CD4-positive, alpha-beta T cell treated with Interferon alpha-2 for 1 hour (primary cell): ENCODE data around the gene PIR.
A peak's percentile ranks its signal among the peaks of the same experiment; 100 is the strongest.

Source experiments
- DNase-seq, 2 donors: peaks; one replicate each; pipeline ENCODE4 v3.0.0-alpha.2; 2020 to 2022

PIR gene

GRCh38 chrX:15475486-15475885, 17.6 kb downstream of the PIR start:
- no peak for DNase-seq

- no peak for DNase-seq
Measured at GRCh38 chrX:15475021-15475420, 18.1 kb downstream of the PIR start.

- no peak for DNase-seq
Measured at GRCh38 chrX:15474028-15474427, 19.1 kb downstream of the PIR start.

GRCh38 chrX:15472531-15472930, 20.6 kb downstream of the PIR start:
- no peak for DNase-seq

- peak; percentile 48 to 55 for DNase-seq
Measured at GRCh38 chrX:15471028-15471427, 22.1 kb downstream of the PIR start.

GRCh38 chrX:15469613-15470012, 23.5 kb downstream of the PIR start:
- no peak for DNase-seq

GRCh38 chrX:15468036-15468435, 25.1 kb downstream of the PIR start:
- DNase-seq = no peak

GRCh38 chrX:15465896-15466651, 27.1 kb downstream of the PIR start:
- no peak for DNase-seq

DNA sequence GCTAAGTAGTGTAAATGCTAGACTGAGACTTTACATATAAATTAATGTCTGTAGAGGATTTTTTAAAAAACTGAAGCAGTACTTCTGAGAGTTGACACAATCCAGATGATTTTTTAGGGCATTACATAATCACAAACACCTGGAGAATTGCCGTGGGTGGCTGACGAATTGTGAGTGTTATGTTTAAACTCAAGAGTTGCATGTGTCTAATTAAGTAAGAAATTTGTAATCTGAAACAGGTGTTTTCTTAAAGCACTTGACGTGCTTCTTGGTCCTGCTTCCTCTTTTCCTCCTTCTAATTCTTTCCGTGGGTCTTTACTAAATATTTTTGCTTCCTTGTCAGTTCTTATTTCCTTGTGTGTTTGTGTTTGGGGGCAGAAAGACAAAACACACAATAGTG, 27.8 kb downstream of the PIR start:
- no peak for DNase-seq

- no peak for DNase-seq
Measured at GRCh38 chrX:15464704-15465103, 28.4 kb downstream of the PIR start.

GRCh38 chrX:15451913-15452312, 41.2 kb downstream of the PIR start:
- DNase-seq = no peak

DNA sequence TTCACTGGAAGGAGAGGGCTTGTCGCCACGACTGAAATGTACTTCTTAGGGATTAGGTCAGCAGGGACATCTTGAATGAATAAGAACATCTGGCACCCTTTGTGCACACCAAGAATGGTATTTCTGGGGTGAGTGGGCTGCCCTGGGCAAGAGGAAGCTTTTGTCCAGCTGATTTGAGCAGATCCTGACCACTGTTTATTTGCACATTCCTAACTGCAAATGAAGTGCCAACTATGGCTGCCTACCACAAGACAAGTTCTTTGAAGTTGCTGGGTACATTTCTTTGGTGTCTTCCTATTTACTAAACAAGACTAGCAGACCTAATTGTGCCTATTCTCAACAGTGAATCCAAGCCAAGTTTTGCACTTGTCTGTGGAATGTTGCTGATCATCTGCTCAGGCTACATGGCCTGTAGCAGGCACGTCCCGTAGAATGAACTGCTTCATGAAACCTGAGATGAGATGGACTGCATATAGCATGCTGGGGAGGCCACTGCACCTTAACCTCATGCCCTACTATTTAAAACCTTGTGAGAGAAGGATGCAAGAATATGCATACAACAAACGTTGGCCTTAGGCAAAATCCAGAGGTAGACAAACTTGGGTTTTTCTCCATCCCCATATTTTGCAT, 45.0 kb downstream of the PIR start:
- no peak for DNase-seq

GRCh38 chrX:15441464-15441863, 51.7 kb downstream of the PIR start:
- DNase-seq = no peak

- DNase-seq = no peak
Measured at GRCh38 chrX:15438332-15438731, 54.8 kb downstream of the PIR start.

DNA sequence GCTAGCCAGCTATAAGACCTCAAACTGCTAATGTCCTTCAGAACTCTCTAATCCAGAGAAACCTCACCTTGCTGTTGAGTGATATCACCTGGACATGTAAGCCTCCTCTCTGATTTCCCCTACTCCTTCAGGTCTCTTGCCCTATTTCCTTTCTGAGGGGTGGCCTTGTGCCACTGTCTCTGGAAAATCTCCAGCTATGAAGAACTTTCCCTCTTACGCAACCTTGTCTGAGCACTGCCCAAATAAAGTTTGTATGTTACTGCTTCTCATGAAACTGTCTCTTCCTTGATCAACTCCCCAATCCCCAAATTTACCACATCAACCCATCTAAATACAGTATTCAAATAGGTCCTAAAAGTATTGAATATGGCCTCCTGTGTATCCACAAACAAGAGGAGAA, 55.4 kb downstream of the PIR start:
- DNase-seq = no peak

GRCh38 chrX:15435836-15436619, 57.1 kb downstream of the PIR start:
- no peak for DNase-seq

DNA sequence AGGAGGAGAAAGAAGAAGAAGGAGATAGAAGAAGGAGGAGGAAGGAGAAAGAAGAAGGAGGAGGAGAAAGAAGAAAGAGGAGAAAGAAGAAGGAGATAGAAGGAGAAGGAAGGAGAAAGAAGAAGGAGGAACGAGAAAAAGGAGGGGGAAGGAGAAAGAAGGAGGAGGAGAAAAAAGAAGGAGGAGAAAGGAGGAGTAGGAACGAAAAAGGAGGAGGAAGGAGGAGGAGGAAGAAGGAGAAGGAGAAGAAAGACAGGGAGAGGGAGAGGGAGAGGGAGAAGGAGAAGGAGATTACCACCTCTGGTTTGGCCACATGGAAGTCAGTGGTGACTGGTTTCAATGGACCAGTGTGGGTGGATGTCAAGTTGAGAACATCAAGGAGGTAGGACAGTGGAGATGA, 58.9 kb downstream of the PIR start:
- no peak for DNase-seq

DNA sequence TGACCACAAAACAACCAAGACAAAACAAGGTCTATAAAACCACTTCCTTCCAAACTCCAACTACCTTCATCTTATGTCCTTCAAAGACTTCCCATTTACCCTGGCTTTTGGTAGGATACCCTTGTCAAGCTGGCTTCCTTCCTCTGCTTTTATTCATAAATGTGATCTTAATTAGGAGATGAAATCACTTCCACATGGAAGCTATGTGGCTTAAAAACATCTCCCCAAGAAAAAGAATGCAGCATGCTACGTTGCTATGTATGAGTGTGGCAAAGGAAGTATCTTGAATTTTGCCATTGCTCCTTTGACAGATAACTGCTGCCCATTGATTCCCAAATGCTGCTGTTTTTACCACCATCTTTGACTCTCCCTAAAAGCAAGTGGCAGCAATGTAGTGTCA, 62.5 kb downstream of the PIR start:
- no peak for DNase-seq

- DNase-seq = no peak
Measured at GRCh38 chrX:15430076-15430475, 63.1 kb downstream of the PIR start.

GRCh38 chrX:15425024-15425423, 68.1 kb downstream of the PIR start:
- no peak for DNase-seq

DNA sequence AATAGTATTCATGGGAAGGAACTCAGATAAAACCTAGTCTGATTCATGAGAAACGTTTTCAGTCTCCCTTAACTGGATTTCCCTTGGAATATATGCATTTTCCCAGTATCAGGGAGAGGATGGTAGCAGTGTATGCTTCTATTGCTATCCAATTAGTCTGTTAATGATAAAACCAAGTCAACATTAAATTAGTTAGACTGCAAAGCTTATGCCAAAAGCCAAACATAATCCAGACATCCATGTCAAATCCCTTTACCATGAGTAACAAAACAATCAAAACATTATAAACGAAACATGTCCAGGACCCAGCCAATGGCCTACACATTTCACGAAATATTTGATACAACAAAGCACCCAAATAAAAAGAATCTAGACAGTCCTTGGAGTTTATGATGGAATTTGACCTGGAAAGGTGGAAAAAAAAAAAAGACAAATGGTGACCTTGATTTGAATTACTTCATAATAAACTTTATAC, 74.4 kb downstream of the PIR start:
- DNase-seq = no peak

- DNase-seq = no peak
Measured at GRCh38 chrX:15418041-15418706, 75.0 kb downstream of the PIR start.
